ENCODE measurements around the gene CRTC1. TPM values are rescaled to one million over a fixed set of nuclear protein-coding genes. Genes with fewer than 3 reads are reported as not detected.

Gene CRTC1
- total RNA-seq, 2 donors from 2014 or later, result 4.0 to 5.8 TPM

GRCh38 chr19:18637673-18638630 lies 45.5 kb upstream of the CRTC1 start:
- peak in 1 of 2 donors; percentile 12 for TF ChIP-seq CTCF (IDR thresholded peaks at IDR 0.05)
- Histone ChIP-seq H3K9me3 (no peaks in the 10 kb centered on the region), H3K27ac (peak overlapping the region; percentile 90 to 92)

GRCh38 chr19:18639706-18640243 lies 43.7 kb upstream of the CRTC1 start:
- no peaks in the 10 kb centered on the region for H3K36me3 ChIP-seq
- H3K4me3 ChIP-seq, result no peak overlapping the region
- DNase-seq (ENCODE audit: low spot score), result no peak
- no peak overlapping the region for H3K27ac ChIP-seq
- no peaks in the 10 kb centered on the region for H3K9me3 ChIP-seq
- TF ChIP-seq CTCF (IDR thresholded peaks at IDR 0.05), result no peak
- no peaks in the 10 kb centered on the region for H3K27me3 ChIP-seq
- H3K4me1 ChIP-seq, result peaks cover 0 to 40% of the 10 kb centered on the region in 2 donors

More at GRCh38 chr19:18637673-18638630, 45.5 kb upstream of the CRTC1 start:
- Histone ChIP-seq H3K4me1 (peaks cover 0 to 30% of the 10 kb centered on the region in 2 donors), H3K36me3 (no peaks in the 10 kb centered on the region), H3K4me3 (peak overlapping the region; percentile 78), H3K27me3 (no peaks in the 10 kb centered on the region)
- no peak for DNase-seq (ENCODE audit: low spot score)

GRCh38 chr19:18644196-18645034 lies 39.1 kb upstream of the CRTC1 start:
- DNase-seq (ENCODE audit: low spot score), result no peak
- Histone ChIP-seq H3K4me1 (peaks cover 0 to 40% of the 10 kb centered on the region in 2 donors), H3K27me3 (no peaks in the 10 kb centered on the region), H3K4me3 (peak overlapping the region in 1 of 2 donors; percentile 22), H3K36me3 (no peaks in the 10 kb centered on the region), H3K27ac (peak overlapping the region; percentile 68 to 76), H3K9me3 (no peaks in the 10 kb centered on the region)
- TF ChIP-seq CTCF (IDR thresholded peaks at IDR 0.05), result peak in 1 of 2 donors; percentile 11

GRCh38 chr19:18645035-18645511 lies 38.4 kb upstream of the CRTC1 start:
- Histone ChIP-seq H3K4me1 (peaks cover 0 to 47% of the 10 kb centered on the region in 2 donors), H3K27ac (peak overlapping the region; percentile 68 to 76), H3K4me3 (peak overlapping the region in 1 of 2 donors; percentile 22), H3K9me3 (no peaks in the 10 kb centered on the region), H3K36me3 (no peaks in the 10 kb centered on the region), H3K27me3 (no peaks in the 10 kb centered on the region)
- no peak for DNase-seq (ENCODE audit: low spot score)
- no peak for TF ChIP-seq CTCF (IDR thresholded peaks at IDR 0.05)

GRCh38 chr19:18646535-18647370 lies 36.7 kb upstream of the CRTC1 start:
- Histone ChIP-seq H3K36me3 (no peaks in the 10 kb centered on the region), H3K9me3 (no peaks in the 10 kb centered on the region), H3K27me3 (no peaks in the 10 kb centered on the region), H3K27ac (peak overlapping the region; percentile 76 to 87), H3K4me3 (no peak overlapping the region), H3K4me1 (peaks cover 0 to 64% of the 10 kb centered on the region in 2 donors)
- TF ChIP-seq CTCF (IDR thresholded peaks at IDR 0.05), result no peak
- DNase-seq (ENCODE audit: low spot score), result no peak
